Retinal pigment epithelial cell (primary cell): ENCODE data around the gene BUB3.

ENCODE experiments used
- DNase-seq: peaks from one replicate; pipeline ENCODE4 v3.0.0-alpha.2; 2010; ENCODE audit warnings: low read depth
- H3K4me3 ChIP-seq: 2 replicates; pipeline ENCODE4 v1.5.1; 2011; ENCODE audit warnings: mild to moderate bottlenecking, low read length, control low read depth, moderate library complexity
- TF ChIP-seq, protein P1 (sequence below): conservative IDR thresholded peaks from 2 replicates; pipeline ENCODE4 v1.5.1; 2011; ENCODE audit warnings: low read depth, low read length, control low read depth, inconsistent platforms

Gene BUB3

DNA sequence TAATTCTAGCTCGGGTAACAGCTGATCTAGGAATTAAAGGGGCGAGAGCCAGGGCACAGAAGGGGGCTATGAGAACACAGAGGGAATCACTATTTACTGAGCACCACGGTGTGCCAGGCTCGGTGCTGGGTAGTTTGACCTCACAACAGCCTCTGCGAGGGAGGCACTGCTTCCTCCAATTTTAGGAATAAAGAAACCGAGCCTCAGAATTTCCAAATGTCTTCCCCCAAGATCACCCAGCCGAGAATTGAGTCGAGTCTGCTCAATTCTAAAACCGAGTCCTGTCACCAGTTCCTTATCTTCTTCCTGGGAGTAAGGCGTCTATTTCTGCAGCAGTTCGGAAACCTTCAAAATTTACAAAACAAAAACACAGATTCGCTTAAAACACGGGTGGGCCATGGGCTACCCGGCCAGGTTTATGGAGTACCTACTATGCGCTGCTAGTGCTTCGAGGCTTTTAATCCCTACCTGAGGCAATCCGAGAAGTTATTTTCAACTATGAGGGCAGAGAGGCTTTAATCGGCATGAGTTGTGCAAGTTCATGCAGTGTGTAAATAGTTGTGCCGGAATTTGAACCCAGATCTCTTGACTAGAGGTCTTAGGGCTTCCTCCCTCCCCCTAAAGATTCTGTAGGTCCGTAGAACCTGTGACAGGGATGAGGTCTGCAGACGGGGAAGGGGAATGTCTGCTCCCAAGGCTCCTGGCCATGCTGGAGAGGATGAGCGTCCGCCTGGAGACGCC, 7.1 kb upstream of the BUB3 start:
- H3K4me3 ChIP-seq: no peak overlapping the region
- no peak for DNase-seq
- TF ChIP-seq, protein P1, sequence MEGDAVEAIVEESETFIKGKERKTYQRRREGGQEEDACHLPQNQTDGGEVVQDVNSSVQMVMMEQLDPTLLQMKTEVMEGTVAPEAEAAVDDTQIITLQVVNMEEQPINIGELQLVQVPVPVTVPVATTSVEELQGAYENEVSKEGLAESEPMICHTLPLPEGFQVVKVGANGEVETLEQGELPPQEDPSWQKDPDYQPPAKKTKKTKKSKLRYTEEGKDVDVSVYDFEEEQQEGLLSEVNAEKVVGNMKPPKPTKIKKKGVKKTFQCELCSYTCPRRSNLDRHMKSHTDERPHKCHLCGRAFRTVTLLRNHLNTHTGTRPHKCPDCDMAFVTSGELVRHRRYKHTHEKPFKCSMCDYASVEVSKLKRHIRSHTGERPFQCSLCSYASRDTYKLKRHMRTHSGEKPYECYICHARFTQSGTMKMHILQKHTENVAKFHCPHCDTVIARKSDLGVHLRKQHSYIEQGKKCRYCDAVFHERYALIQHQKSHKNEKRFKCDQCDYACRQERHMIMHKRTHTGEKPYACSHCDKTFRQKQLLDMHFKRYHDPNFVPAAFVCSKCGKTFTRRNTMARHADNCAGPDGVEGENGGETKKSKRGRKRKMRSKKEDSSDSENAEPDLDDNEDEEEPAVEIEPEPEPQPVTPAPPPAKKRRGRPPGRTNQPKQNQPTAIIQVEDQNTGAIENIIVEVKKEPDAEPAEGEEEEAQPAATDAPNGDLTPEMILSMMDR: no peak

DNA sequence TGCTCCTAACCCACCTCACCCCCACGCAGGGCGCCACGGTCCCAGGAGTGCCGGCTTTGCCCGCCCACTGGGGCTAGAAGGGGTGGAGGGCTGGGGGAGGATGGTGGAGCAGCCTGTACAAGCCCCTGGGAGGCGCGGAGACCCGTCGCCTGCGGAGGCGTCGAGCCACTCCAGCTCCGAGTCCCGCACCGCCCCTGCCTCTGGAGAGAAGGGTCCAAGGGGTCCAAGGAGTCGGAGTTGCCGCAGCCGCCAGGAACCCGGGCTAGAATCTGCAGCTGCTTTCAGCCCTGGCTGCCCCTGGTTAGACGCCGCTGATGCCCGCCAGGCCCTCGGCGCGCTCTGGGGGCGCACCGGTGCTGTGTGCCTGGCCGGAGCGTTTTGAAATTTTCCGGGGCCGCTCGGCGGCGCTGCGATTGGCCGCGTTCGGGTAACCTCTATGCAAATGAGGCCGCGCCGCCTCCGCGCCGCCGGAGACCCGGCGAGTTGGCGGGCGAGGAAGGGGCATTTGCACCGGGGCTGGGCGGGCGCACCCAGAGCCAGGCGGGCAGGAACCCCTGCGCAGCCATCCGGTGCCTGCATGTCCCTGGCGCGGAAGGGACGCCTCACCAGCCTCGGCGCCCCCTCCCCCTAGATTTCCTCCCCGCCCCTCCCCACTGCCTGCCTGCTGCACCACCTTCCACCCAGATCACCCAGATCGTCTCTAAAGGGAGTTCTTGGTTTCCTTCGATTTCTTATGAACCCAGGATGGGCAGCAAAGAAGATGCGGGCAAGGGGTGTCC, 6.4 kb upstream of the BUB3 start, which contains the start of gene HMX2:
Gene HMX2 (plus strand): TSS at position 502 of the 779 bp plus-strand sequence. CDS start 243 bp downstream, at position 745.
- no peak for DNase-seq
- TF ChIP-seq, protein P1: no peak
- H3K4me3 ChIP-seq: no peak within 1 kb of the TSS

DNA sequence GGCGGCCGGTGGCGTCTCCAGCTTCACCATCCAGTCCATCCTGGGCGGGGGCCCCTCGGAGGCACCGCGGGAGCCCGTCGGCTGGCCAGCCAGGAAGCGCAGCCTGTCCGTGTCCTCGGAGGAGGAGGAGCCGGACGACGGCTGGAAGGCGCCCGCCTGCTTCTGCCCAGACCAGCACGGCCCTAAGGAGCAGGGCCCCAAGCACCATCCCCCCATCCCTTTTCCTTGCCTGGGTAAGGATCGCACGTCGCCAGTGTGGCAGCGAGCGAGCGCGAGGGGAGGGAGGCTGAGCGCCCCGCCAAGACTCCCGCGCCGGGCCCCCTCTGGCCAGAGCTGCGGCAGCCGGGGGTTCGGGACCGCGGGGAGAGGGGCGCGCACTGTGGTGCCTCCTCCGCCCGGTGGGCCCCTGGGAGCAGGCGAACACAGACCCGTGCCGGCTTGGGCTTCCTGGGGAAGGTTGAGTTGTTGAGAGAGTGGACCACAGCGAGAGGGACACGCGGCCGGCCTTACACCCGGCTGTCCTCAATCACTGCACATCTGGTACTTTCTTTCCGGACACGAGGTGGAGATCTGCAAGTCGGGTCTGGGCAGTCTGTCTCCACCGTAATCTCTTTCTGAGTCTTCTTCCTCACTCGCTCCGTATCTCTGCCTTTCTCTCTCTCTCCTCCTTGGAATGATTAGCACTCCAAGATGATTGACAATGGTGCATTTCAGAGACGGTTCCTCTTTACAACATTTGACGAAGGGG, 5.6 kb upstream of the BUB3 start:
- TF ChIP-seq, protein P1: no peak
- DNase-seq: no peak
- no peak overlapping the region for H3K4me3 ChIP-seq

DNA sequence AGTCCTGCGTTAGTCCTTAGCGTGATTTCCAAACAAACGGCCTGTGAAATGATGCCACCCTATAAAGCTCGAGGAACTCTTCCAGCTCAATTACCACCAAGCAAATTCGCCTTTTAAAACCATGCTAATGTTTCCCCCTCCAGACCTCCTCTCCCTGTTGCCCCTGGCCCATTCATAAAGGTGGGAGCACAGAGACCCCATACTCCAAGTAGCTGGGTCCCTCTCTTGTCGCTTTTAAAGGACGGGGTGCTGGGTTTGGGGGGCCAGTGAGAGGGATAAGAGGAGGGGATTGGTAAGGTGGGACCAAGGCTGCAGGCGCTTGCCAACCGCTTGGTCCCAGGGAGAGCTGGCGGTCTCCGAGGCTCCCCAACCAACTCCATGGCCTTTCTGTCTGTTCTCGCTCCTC, 5.0 kb upstream of the BUB3 start:
- no peak overlapping the region for H3K4me3 ChIP-seq
- no peak for DNase-seq
- TF ChIP-seq, protein P1: no peak

DNA sequence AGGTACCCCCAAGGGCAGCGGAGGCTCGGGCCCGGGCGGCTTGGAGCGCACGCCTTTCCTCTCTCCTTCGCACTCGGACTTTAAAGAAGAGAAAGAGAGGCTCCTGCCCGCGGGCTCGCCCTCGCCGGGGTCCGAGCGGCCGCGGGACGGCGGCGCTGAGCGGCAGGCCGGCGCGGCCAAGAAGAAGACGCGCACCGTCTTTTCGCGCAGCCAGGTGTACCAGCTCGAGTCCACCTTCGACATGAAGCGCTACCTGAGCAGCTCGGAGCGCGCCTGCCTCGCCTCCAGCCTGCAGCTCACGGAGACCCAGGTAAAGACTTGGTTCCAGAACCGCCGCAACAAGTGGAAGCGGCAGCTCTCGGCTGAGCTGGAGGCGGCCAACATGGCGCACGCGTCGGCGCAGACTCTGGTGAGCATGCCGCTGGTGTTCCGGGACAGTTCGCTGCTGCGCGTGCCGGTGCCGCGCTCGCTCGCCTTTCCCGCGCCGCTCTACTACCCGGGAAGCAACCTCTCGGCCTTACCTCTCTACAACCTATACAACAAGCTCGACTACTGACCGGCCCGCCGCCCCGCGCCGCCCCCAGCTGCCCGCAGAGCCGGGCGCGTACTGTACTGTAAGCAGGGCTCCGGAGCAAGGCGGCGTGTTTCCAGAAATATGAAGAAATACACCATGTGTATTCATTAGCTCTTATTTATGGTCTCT, 4.5 kb upstream of the BUB3 start:
- H3K4me3 ChIP-seq: peak overlapping the region; percentile 33
- DNase-seq: no peak
- TF ChIP-seq, protein P1: no peak

DNA sequence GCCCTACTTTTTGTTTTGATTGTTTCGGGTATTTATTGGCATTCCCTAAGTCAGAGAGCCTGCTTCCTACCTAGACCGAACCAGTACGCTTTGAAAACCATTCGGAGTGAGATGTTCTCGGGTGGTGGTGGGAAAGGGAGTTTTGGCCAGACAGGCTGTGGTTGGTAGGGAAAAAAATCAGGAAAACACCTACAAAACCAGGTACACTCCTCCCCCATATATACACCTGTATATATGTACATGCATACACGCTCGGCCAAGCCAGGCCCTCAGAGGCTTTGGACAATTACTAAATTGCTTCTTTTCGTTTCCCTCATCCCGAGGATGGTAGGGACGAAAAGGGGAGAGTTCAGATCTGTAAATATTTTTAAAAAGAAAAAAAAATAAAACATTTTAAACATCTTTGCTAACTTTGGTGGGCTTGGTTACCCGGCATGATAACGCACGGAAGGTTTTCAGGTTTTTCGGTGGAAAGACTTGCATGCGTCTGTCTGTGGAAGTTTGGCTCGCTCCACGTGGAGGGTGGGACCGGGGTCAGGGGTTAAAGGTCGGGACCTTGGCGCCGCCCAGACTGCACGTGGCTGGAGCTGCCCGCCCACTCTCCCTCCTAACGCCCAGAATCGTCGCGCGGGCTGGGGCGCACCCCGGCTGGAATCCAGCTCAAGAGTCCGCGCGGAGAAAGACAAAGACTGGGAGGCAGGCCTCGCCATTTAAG, 3.8 kb upstream of the BUB3 start:
- H3K4me3 ChIP-seq: peak overlapping the region; percentile 33
- no peak for DNase-seq
- TF ChIP-seq, protein P1: no peak
